ENCODE results near the gene LPXN.

- TF ChIP-seq POLR2A (IDR thresholded peaks at IDR 0.05): no peak
- TF ChIP-seq, protein P1, sequence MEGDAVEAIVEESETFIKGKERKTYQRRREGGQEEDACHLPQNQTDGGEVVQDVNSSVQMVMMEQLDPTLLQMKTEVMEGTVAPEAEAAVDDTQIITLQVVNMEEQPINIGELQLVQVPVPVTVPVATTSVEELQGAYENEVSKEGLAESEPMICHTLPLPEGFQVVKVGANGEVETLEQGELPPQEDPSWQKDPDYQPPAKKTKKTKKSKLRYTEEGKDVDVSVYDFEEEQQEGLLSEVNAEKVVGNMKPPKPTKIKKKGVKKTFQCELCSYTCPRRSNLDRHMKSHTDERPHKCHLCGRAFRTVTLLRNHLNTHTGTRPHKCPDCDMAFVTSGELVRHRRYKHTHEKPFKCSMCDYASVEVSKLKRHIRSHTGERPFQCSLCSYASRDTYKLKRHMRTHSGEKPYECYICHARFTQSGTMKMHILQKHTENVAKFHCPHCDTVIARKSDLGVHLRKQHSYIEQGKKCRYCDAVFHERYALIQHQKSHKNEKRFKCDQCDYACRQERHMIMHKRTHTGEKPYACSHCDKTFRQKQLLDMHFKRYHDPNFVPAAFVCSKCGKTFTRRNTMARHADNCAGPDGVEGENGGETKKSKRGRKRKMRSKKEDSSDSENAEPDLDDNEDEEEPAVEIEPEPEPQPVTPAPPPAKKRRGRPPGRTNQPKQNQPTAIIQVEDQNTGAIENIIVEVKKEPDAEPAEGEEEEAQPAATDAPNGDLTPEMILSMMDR (IDR thresholded peaks at IDR 0.05): no peak
- TF ChIP-seq POLR2AphosphoS5 (IDR thresholded peaks at IDR 0.05): no peak
Measured at GRCh38 chr11:58622344-58622743, 46.7 kb upstream of the LPXN start, which contains the start of gene CNTF.

Measured in transverse colon (tissue), 4 donors.